Large intestine (tissue), 3 donors: ENCODE measurements around the gene TMEM41A. TPM values are rescaled to one million over a fixed set of nuclear protein-coding genes. Genes with fewer than 3 reads are reported as not detected.
"Not testable (repeated sequence)": the region's sequence is repeated elsewhere in the genome, so short reads cannot be mapped to it uniquely, and the experiment has no call there.

ENCODE experiments used
- DNase-seq, 2 donors: peaks; one replicate each; pipeline versions ENCODE4 v3.0.0 to v3.0.0-alpha.2; 2013
- H3K27ac ChIP-seq: one replicate; pipeline ENCODE4 v1.5.1; 2013; ENCODE audit warnings: low read length
- H3K27me3 ChIP-seq: 2 replicates; pipeline ENCODE4 v1.6.1; 2013; ENCODE audit warnings: low read length; ENCODE audit not compliant: control insufficient read depth, insufficient read depth
- H3K36me3 ChIP-seq: 2 replicates; pipeline ENCODE4 v1.6.1; 2013; ENCODE audit warnings: low read length; ENCODE audit not compliant: control insufficient read depth, insufficient read depth
- H3K4me1 ChIP-seq: one replicate; pipeline ENCODE4 v1.6.1; 2013; ENCODE audit warnings: low read length; ENCODE audit not compliant: control insufficient read depth, insufficient read depth
- H3K4me3 ChIP-seq: one replicate; pipeline ENCODE4 v1.5.1; 2013; ENCODE audit warnings: low read length
- H3K9me3 ChIP-seq: one replicate; pipeline ENCODE4 v1.6.1; 2013; ENCODE audit warnings: mild to moderate bottlenecking, low read depth, low read length, moderate library complexity; ENCODE audit not compliant: control insufficient read depth
- WGBS: methylation state at CpG from one replicate; pipeline ENCODE4 v1.1.5; 2013; ENCODE audit warnings: low lambda C conversion rate; ENCODE audit not compliant: insufficient coverage; 5-methylcytosine and 5-hydroxymethylcytosine counted together
- polyA plus RNA-seq: library from polyadenylated mRNA; unstranded; fragments of 120-200 nt; gene quantifications from one replicate; pipeline ENCODE4 v1.2.1, GENCODE V29; 2013

TMEM41A gene
- polyA plus RNA-seq, 1 donor = 74.2 TPM

- H3K4me3 ChIP-seq, H3K4me1 ChIP-seq, DNase-seq, H3K27ac ChIP-seq, H3K27me3 ChIP-seq, H3K9me3 ChIP-seq: not testable (repeated sequence)
- WGBS = no CpG with 5 or more reads among the region's 5 CpGs
- peaks cover 62% of the 10 kb centered on the region for H3K36me3 ChIP-seq
Observed at GRCh38 chr3:185466123-185466522, 32.7 kb downstream of the TMEM41A start.

GRCh38 chr3:185465471-185465870, 33.4 kb downstream of the TMEM41A start:
- no CpG with 5 or more reads among the region's 9 CpGs for WGBS
- H3K36me3 ChIP-seq = peaks cover 62% of the 10 kb centered on the region
- no peak overlapping the region for H3K27ac ChIP-seq
- DNase-seq = no peak
- H3K4me1 ChIP-seq = no peaks in the 10 kb centered on the region
- H3K27me3 ChIP-seq = no peaks in the 10 kb centered on the region
- no peaks in the 10 kb centered on the region for H3K9me3 ChIP-seq
- H3K4me3 ChIP-seq = no peak overlapping the region

- no peaks in the 10 kb centered on the region for H3K4me1 ChIP-seq
- peaks cover 48% of the 10 kb centered on the region for H3K36me3 ChIP-seq
- no peak overlapping the region for H3K4me3 ChIP-seq
- WGBS = 100% methylated on average over 1 of the region's 6 CpGs
- no peak for DNase-seq
- no peaks in the 10 kb centered on the region for H3K9me3 ChIP-seq
- H3K27ac ChIP-seq = no peak overlapping the region
- H3K27me3 ChIP-seq = no peaks in the 10 kb centered on the region
Observed at GRCh38 chr3:185460719-185461350, 38.0 kb downstream of the TMEM41A start.

GRCh38 chr3:185460309-185460708, 38.5 kb downstream of the TMEM41A start:
- no peak overlapping the region for H3K4me3 ChIP-seq
- peaks cover 44% of the 10 kb centered on the region for H3K36me3 ChIP-seq
- 100% methylated on average over 1 of the region's 5 CpGs for WGBS
- H3K4me1 ChIP-seq = no peaks in the 10 kb centered on the region
- H3K27ac ChIP-seq = no peak overlapping the region
- DNase-seq = no peak
- no peaks in the 10 kb centered on the region for H3K27me3 ChIP-seq
- no peaks in the 10 kb centered on the region for H3K9me3 ChIP-seq

- DNase-seq = no peak
- Histone ChIP-seq H3K36me3 (peaks cover 31% of the 10 kb centered on the region), H3K4me1 (no peaks in the 10 kb centered on the region), H3K27ac (no peak overlapping the region), H3K27me3 (no peaks in the 10 kb centered on the region), H3K9me3 (no peaks in the 10 kb centered on the region), H3K4me3 (no peak overlapping the region)
- WGBS = no CpG with 5 or more reads among the region's 2 CpGs
Observed at GRCh38 chr3:185457376-185457775, 41.5 kb downstream of the TMEM41A start.

GRCh38 chr3:185451432-185451831, 47.4 kb downstream of the TMEM41A start:
- H3K9me3 ChIP-seq, H3K4me3 ChIP-seq, H3K4me1 ChIP-seq, DNase-seq, H3K27ac ChIP-seq, H3K27me3 ChIP-seq: not testable (repeated sequence)
- 97% methylated on average over 4 of the region's 8 CpGs for WGBS
- peaks cover 35% of the 10 kb centered on the region for H3K36me3 ChIP-seq

- Histone ChIP-seq H3K27ac (no peak overlapping the region), H3K36me3 (peaks cover 39% of the 10 kb centered on the region), H3K4me1 (no peaks in the 10 kb centered on the region), H3K27me3 (no peaks in the 10 kb centered on the region), H3K4me3 (no peak overlapping the region), H3K9me3 (no peaks in the 10 kb centered on the region)
- no peak for DNase-seq
Observed at GRCh38 chr3:185448107-185448506, 50.7 kb downstream of the TMEM41A start.

GRCh38 chr3:185444329-185444728, 54.5 kb downstream of the TMEM41A start:
- DNase-seq = no peak
- Histone ChIP-seq H3K4me1 (no peaks in the 10 kb centered on the region), H3K9me3 (no peaks in the 10 kb centered on the region), H3K27ac (no peak overlapping the region), H3K36me3 (peaks cover 28% of the 10 kb centered on the region), H3K27me3 (no peaks in the 10 kb centered on the region), H3K4me3 (no peak overlapping the region)
- 100% methylated on average over 2 of the region's 2 CpGs for WGBS

GRCh38 chr3:185442031-185442430, 56.8 kb downstream of the TMEM41A start:
- Histone ChIP-seq H3K27ac (no peak overlapping the region), H3K27me3 (no peaks in the 10 kb centered on the region), H3K4me1 (no peaks in the 10 kb centered on the region), H3K36me3 (peaks cover 30% of the 10 kb centered on the region), H3K4me3 (no peak overlapping the region), H3K9me3 (no peaks in the 10 kb centered on the region)
- DNase-seq = no peak
- 100% methylated on average over 4 of the region's 6 CpGs for WGBS

- DNase-seq = no peak
- no peak overlapping the region for H3K4me3 ChIP-seq
- WGBS = 91% methylated on average over 6 of the region's 7 CpGs
- H3K36me3 ChIP-seq = peaks cover 24% of the 10 kb centered on the region
- no peaks in the 10 kb centered on the region for H3K27me3 ChIP-seq
- H3K9me3 ChIP-seq = no peaks in the 10 kb centered on the region
- H3K27ac ChIP-seq = no peak overlapping the region
- no peaks in the 10 kb centered on the region for H3K4me1 ChIP-seq
Observed at GRCh38 chr3:185439745-185440466, 58.9 kb downstream of the TMEM41A start.
